HepG2 (cell line): ENCODE measurements around the gene SETD7. TPM values are rescaled to one million over a fixed set of nuclear protein-coding genes. Genes with fewer than 3 reads are reported as not detected.

Experiments
- GLI4 ChIP-seq: sonication (generic); formaldehyde crosslinking; IDR thresholded peaks from 2 replicates; pipeline ENCODE4 v1.5.1; 2020; ENCODE audit warnings: missing genetic modification reagents, mild to moderate bottlenecking, moderate library complexity, borderline replicate concordance
- HOXA3 ChIP-seq: sonication (generic); formaldehyde crosslinking; IDR thresholded peaks from 2 replicates; pipeline ENCODE4 v1.5.0; 2020; ENCODE audit warnings: missing genetic modification reagents
- IKZF4 ChIP-seq: sonication (generic); formaldehyde crosslinking; IDR thresholded peaks from 2 replicates; pipeline ENCODE4 v1.5.1; 2020; ENCODE audit warnings: borderline replicate concordance, mild to moderate bottlenecking, low read depth, missing genetic modification reagents; ENCODE audit errors: not compliant biosample characterization
- SOX6 ChIP-seq, 2 experiments: fragments of 450-650 bp in 1 of 2; sonication (generic) in 1 of 2; formaldehyde crosslinking in 1 of 2; IDR thresholded peaks; 2 replicates each; pipeline versions ENCODE4 v1.4.0 to v1.6.1; 2017 to 2020; ENCODE audit warnings: antibody characterized with exemption in 1 of 2, mild to moderate bottlenecking in 1 of 2, missing genetic modification reagents in 1 of 2
- SP4 ChIP-seq: sonication (generic); formaldehyde crosslinking; IDR thresholded peaks from 2 replicates; pipeline ENCODE4 v1.8.1; 2023; ENCODE audit warnings: mild to moderate bottlenecking, missing genetic modification reagents
- U2AF1 ChIP-seq: fragments of 200-400 bp; formaldehyde crosslinking; optimal IDR thresholded peaks from 2 replicates; pipeline ENCODE3; 2017; ENCODE audit warnings: mild to moderate bottlenecking, low read depth, low read length
- ZNF333 ChIP-seq: sonication (generic); formaldehyde crosslinking; IDR thresholded peaks from 2 replicates; pipeline ENCODE4 v1.4.0; 2020; ENCODE audit warnings: mild to moderate bottlenecking, missing genetic modification reagents, borderline replicate concordance
- ZNF562 ChIP-seq: sonication (generic); formaldehyde crosslinking; IDR thresholded peaks from 2 replicates; pipeline ENCODE4 v1.8.0; 2022; ENCODE audit warnings: missing genetic modification reagents, borderline replicate concordance
- ZNF598 ChIP-seq: sonication (generic); formaldehyde crosslinking; IDR thresholded peaks from 2 replicates; pipeline ENCODE4 v1.5.1; 2020; ENCODE audit warnings: mild to moderate bottlenecking, missing genetic modification reagents, borderline replicate concordance
- ZNF607 ChIP-seq: sonication (generic); formaldehyde crosslinking; IDR thresholded peaks from 2 replicates; pipeline ENCODE4 v1.5.1; 2020; ENCODE audit warnings: missing genetic modification reagents, mild to moderate bottlenecking, borderline replicate concordance
- polyA plus RNA-seq, 8 experiments: library from polyadenylated mRNA; depleted of rRNA in 3 of 8; stranded (reverse) in 7 of 8; unstranded in 1 of 8; fragments of >200 nt; fragmentation: Illumina TruSeq in 4 of 8; extraction: Trizol in 4 of 8; gene quantifications; 2 replicates each; pipeline versions ENCODE4 v1.2.1 to v1.2.3, GENCODE V29; 2011 to 2016; ENCODE audit warnings: low read depth in 4 of 8, missing spikeins in 1 of 8, mixed read lengths in 1 of 8; ENCODE audit not compliant: insufficient read depth in 1 of 8
- total RNA-seq, 5 experiments: library from RNA; depleted of rRNA; stranded (reverse); fragments of >200 nt; fragmentation: Illumina TruSeq; extraction: Trizol; gene quantifications; 2 replicates each; pipeline ENCODE4 v1.2.3, GENCODE V29; 2016; ENCODE audit warnings: low read depth in 1 of 5
- TF ChIP-seq, protein P1 (sequence below): sonication (generic); formaldehyde crosslinking; IDR thresholded peaks from 2 replicates; pipeline ENCODE4 v1.4.0; 2020; ENCODE audit warnings: missing genetic modification reagents, borderline replicate concordance
- TF ChIP-seq, protein P2 (sequence below): sonication (generic); formaldehyde crosslinking; IDR thresholded peaks from 2 replicates; pipeline ENCODE4 v1.4.0; 2020; ENCODE audit warnings: missing genetic modification reagents, mild to moderate bottlenecking, borderline replicate concordance
- TF ChIP-seq, protein P3 (sequence below): sonication (generic); formaldehyde crosslinking; IDR thresholded peaks from 2 replicates; pipeline ENCODE4 v1.5.0; 2020; ENCODE audit warnings: mild to moderate bottlenecking, missing genetic modification reagents, moderate library complexity
- TF ChIP-seq, protein P4 (sequence below): sonication (generic); formaldehyde crosslinking; IDR thresholded peaks from 2 replicates; pipeline ENCODE4 v1.5.0; 2020; ENCODE audit warnings: mild to moderate bottlenecking, missing genetic modification reagents, borderline replicate concordance
- TF ChIP-seq, protein P5 (sequence below): sonication (generic); formaldehyde crosslinking; IDR thresholded peaks from 2 replicates; pipeline ENCODE4 v1.4.0; 2020; ENCODE audit warnings: low read depth, mild to moderate bottlenecking, missing genetic modification reagents

The SETD7 gene
- total and polyA plus RNA-seq, 2 of the 13 experiments (the other 11 are each of a cell fraction or from before 2014, with no cell fraction given): 0.08 to 0.22 TPM

DNA sequence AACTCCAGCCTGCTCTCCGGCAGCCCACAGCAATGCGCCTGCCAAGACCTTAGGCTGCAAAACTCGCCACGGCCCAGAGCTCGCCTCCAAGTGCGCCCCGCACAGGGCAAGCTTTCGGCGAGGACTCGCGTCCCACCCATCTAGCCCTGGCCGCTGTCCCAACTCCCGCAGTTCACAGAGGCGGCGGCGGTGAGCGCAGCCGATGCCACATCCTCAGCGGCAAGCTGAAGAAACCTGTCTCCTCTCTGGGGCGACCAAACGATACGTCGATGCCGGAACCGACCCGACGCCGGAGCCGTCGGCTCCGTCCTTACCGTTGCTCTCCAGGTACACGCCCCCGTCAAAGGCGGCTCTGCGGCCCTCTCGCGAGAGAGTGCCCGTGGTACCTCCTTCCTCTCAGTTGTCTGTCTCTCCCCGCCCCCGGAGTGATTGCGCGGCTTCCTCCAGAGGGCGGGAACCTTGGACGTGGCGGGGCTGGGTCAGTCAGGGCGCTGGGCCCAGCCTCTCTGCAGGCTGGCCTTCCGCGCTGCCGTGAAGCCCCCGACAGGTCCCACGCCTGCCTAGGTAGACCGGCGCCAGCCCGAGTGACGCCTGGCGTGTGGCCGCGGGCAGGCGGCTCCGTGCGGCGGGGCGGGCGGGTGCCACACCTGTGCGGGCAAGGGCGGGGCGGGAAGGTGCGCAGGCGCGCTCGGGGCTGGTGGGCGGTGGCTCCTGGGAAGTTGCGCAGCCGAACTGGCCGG lies 102.5 kb downstream of the SETD7 start (continued):
- TF ChIP-seq, protein P1, sequence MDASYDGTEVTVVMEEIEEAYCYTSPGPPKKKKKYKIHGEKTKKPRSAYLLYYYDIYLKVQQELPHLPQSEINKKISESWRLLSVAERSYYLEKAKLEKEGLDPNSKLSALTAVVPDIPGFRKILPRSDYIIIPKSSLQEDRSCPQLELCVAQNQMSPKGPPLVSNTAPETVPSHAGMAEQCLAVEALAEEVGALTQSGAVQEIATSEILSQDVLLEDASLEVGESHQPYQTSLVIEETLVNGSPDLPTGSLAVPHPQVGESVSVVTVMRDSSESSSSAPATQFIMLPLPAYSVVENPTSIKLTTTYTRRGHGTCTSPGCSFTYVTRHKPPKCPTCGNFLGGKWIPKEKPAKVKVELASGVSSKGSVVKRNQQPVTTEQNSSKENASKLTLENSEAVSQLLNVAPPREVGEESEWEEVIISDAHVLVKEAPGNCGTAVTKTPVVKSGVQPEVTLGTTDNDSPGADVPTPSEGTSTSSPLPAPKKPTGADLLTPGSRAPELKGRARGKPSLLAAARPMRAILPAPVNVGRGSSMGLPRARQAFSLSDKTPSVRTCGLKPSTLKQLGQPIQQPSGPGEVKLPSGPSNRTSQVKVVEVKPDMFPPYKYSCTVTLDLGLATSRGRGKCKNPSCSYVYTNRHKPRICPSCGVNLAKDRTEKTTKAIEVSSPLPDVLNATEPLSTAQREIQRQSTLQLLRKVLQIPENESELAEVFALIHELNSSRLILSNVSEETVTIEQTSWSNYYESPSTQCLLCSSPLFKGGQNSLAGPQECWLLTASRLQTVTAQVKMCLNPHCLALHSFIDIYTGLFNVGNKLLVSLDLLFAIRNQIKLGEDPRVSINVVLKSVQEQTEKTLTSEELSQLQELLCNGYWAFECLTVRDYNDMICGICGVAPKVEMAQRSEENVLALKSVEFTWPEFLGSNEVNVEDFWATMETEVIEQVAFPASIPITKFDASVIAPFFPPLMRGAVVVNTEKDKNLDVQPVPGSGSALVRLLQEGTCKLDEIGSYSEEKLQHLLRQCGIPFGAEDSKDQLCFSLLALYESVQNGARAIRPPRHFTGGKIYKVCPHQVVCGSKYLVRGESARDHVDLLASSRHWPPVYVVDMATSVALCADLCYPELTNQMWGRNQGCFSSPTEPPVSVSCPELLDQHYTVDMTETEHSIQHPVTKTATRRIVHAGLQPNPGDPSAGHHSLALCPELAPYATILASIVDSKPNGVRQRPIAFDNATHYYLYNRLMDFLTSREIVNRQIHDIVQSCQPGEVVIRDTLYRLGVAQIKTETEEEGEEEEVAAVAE (CRISPR knock-in tag): peak; percentile 19; the same call in 1 of the 2 replicates
- TF ChIP-seq, protein P2, sequence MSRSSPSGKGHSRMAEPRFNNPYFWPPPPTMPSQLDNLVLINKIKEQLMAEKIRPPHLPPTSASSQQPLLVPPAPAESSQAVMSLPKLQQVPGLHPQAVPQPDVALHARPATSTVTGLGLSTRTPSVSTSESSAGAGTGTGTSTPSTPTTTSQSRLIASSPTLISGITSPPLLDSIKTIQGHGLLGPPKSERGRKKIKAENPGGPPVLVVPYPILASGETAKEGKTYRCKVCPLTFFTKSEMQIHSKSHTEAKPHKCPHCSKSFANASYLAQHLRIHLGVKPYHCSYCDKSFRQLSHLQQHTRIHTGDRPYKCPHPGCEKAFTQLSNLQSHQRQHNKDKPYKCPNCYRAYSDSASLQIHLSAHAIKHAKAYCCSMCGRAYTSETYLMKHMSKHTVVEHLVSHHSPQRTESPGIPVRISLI (CRISPR knock-in tag): 0 out of 2 replicates have a peak, but pooled peaks have one; percentile 20
- TF ChIP-seq, protein P3, sequence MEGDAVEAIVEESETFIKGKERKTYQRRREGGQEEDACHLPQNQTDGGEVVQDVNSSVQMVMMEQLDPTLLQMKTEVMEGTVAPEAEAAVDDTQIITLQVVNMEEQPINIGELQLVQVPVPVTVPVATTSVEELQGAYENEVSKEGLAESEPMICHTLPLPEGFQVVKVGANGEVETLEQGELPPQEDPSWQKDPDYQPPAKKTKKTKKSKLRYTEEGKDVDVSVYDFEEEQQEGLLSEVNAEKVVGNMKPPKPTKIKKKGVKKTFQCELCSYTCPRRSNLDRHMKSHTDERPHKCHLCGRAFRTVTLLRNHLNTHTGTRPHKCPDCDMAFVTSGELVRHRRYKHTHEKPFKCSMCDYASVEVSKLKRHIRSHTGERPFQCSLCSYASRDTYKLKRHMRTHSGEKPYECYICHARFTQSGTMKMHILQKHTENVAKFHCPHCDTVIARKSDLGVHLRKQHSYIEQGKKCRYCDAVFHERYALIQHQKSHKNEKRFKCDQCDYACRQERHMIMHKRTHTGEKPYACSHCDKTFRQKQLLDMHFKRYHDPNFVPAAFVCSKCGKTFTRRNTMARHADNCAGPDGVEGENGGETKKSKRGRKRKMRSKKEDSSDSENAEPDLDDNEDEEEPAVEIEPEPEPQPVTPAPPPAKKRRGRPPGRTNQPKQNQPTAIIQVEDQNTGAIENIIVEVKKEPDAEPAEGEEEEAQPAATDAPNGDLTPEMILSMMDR (CRISPR knock-in tag): peak; percentile 58; the same call in 1 of the 2 replicates
- no peak for TF ChIP-seq SOX6 (IDR thresholded peaks at IDR 0.05)
- TF ChIP-seq SOX6 (CRISPR knock-in tag; IDR thresholded peaks at IDR 0.05): peak; percentile 65
- TF ChIP-seq IKZF4 (CRISPR knock-in tag): peak; percentile 95
- TF ChIP-seq ZNF562: no peak
- TF ChIP-seq, protein P4, sequence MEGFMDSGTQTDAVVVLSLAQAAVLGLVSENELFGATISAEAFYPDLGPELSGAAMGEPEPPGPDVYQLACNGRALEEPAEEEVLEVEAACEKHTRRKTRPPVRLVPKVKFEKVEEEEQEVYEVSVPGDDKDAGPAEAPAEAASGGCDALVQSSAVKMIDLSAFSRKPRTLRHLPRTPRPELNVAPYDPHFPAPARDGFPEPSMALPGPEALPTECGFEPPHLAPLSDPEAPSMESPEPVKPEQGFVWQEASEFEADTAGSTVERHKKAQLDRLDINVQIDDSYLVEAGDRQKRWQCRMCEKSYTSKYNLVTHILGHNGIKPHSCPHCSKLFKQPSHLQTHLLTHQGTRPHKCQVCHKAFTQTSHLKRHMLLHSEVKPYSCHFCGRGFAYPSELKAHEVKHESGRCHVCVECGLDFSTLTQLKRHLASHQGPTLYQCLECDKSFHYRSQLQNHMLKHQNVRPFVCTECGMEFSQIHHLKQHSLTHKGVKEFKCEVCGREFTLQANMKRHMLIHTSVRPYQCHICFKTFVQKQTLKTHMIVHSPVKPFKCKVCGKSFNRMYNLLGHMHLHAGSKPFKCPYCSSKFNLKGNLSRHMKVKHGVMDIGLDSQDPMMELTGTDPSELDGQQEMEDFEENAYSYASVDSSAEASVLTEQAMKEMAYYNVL (CRISPR knock-in tag): peak; percentile 65; the same call in 1 of the 2 replicates
- TF ChIP-seq HOXA3 (CRISPR knock-in tag): peak; percentile 67; the same call in 1 of the 2 replicates
- TF ChIP-seq, protein P5, sequence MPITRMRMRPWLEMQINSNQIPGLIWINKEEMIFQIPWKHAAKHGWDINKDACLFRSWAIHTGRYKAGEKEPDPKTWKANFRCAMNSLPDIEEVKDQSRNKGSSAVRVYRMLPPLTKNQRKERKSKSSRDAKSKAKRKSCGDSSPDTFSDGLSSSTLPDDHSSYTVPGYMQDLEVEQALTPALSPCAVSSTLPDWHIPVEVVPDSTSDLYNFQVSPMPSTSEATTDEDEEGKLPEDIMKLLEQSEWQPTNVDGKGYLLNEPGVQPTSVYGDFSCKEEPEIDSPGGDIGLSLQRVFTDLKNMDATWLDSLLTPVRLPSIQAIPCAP (CRISPR knock-in tag): no peak
- TF ChIP-seq U2AF1: no peak
- TF ChIP-seq ZNF333 (CRISPR knock-in tag): 0 out of 2 replicates have a peak, but pooled peaks have one; percentile 57
- TF ChIP-seq ZNF598 (CRISPR knock-in tag): peak; percentile 90
- peak; percentile 71 for TF ChIP-seq SP4
- peak; percentile 80; the same call in 1 of the 2 replicates for TF ChIP-seq GLI4 (CRISPR knock-in tag)
- TF ChIP-seq ZNF607 (CRISPR knock-in tag): peak; percentile 64
